Colonic mucosa (tissue), 4 donors: ENCODE results near the gene OBP2A. TPM values are rescaled to one million over a fixed set of nuclear protein-coding genes. Genes with fewer than 3 reads are reported as not detected.

Experiments
- DNase-seq: peaks from one replicate; pipeline ENCODE4 v3.0.0-alpha.2; 2020
- H3K27ac ChIP-seq: fragments of 200-600 bp; one replicate; pipeline ENCODE4 v1.8.0; 2021
- H3K27me3 ChIP-seq: fragments of 200-600 bp; one replicate; pipeline ENCODE4 v1.8.0; 2021
- H3K36me3 ChIP-seq: fragments of 200-600 bp; one replicate; pipeline ENCODE4 v1.8.0; 2021
- H3K4me1 ChIP-seq: fragments of 200-600 bp; one replicate; pipeline ENCODE4 v1.8.0; 2021; ENCODE audit warnings: mild to moderate bottlenecking
- H3K4me3 ChIP-seq: fragments of 200-600 bp; one replicate; pipeline ENCODE4 v1.8.0; 2021
- H3K9ac ChIP-seq, 2 donors: one replicate each; pipeline ENCODE4 v1.7.0; 2013; ENCODE audit warnings: control low read depth in 2 of 2, low read depth in 2 of 2, low read length in 2 of 2
- H3K9me3 ChIP-seq: fragments of 200-600 bp; one replicate; pipeline ENCODE4 v1.8.0; 2021
- CTCF ChIP-seq: fragments of 200-600 bp; IDR thresholded peaks from one replicate; pipeline ENCODE4 v1.8.0; 2022; ENCODE audit warnings: antibody characterized with exemption, mild to moderate bottlenecking
- intact Hi-C: fragments of 100-400 bp; cut with DNase I; formaldehyde crosslinking; loops from one replicate; pipeline ENCODE4 v1.14.1; 2022
- total RNA-seq, 2 donors: library from RNA; stranded (reverse); fragmentation: NEBNext Ultra II Directional in 1 of 2; extraction: Animal tissue kit (Norgen Biotek cat#: 25700) in 1 of 2; gene quantifications; one replicate each; pipeline ENCODE4 v1.2.1, GENCODE V29; 2021
- donor health status: healthy.
- donor health status: DM: no; HTN: no; CAD: no.
- donor health status: DM: no; HTN: no; CAD: no.

The OBP2A gene
- total RNA-seq, 2 donors from 2014 or later, result not detected

GRCh38 chr9:135501261-135502167 lies 44.4 kb upstream of the OBP2A start:
- no peaks in the 10 kb centered on the region for H3K9me3 ChIP-seq
- intact Hi-C loops, result no loop called here
- TF ChIP-seq CTCF, result no peak
- H3K9ac ChIP-seq, result peak overlapping the region; percentile 82 to 86
- DNase-seq, result peak; percentile 63
- H3K4me3 ChIP-seq, result peak overlapping the region; percentile 92
- H3K27ac ChIP-seq, result peak overlapping the region; percentile 51
- peaks cover 13% of the 10 kb centered on the region for H3K4me1 ChIP-seq
- no peaks in the 10 kb centered on the region for H3K27me3 ChIP-seq
- no peaks in the 10 kb centered on the region for H3K36me3 ChIP-seq

- no peak overlapping the region for H3K9ac ChIP-seq
- peaks cover 13% of the 10 kb centered on the region for H3K4me1 ChIP-seq
- H3K4me3 ChIP-seq, result no peak overlapping the region
- H3K36me3 ChIP-seq, result no peaks in the 10 kb centered on the region
- intact Hi-C loops, result no loop called here
- H3K27ac ChIP-seq, result no peak overlapping the region
- H3K27me3 ChIP-seq, result no peaks in the 10 kb centered on the region
- DNase-seq, result no peak
- TF ChIP-seq CTCF, result no peak
- H3K9me3 ChIP-seq, result no peaks in the 10 kb centered on the region
These were observed 43.6 kb upstream of the OBP2A start for GRCh38 chr9:135502168-135502872.

- TF ChIP-seq CTCF, result no peak
- no peak overlapping the region for H3K27ac ChIP-seq
- H3K36me3 ChIP-seq, result no peaks in the 10 kb centered on the region
- H3K4me3 ChIP-seq, result no peak overlapping the region
- H3K9ac ChIP-seq, result no peak overlapping the region
- intact Hi-C loops, result no loop called here
- no peaks in the 10 kb centered on the region for H3K27me3 ChIP-seq
- no peaks in the 10 kb centered on the region for H3K9me3 ChIP-seq
- peaks cover 13% of the 10 kb centered on the region for H3K4me1 ChIP-seq
- no peak for DNase-seq
These were observed 43.0 kb upstream of the OBP2A start for GRCh38 chr9:135502873-135503321.

GRCh38 chr9:135503371-135504261 lies 42.3 kb upstream of the OBP2A start:
- H3K27me3 ChIP-seq, result no peaks in the 10 kb centered on the region
- no peak overlapping the region for H3K27ac ChIP-seq
- peaks cover 13% of the 10 kb centered on the region for H3K4me1 ChIP-seq
- intact Hi-C loops, result no loop called here
- H3K36me3 ChIP-seq, result no peaks in the 10 kb centered on the region
- TF ChIP-seq CTCF, result no peak
- H3K9me3 ChIP-seq, result no peaks in the 10 kb centered on the region
- H3K4me3 ChIP-seq, result no peak overlapping the region
- no peak overlapping the region for H3K9ac ChIP-seq
- DNase-seq, result no peak
